Measurements from ENCODE around the gene NUDT14. TPM values are rescaled to one million over a fixed set of nuclear protein-coding genes. Genes with fewer than 3 reads are reported as not detected.

Gene NUDT14
- total RNA-seq, 3 donors from 2014 or later: 5.2 to 7.0 (median 5.7) TPM

DNA sequence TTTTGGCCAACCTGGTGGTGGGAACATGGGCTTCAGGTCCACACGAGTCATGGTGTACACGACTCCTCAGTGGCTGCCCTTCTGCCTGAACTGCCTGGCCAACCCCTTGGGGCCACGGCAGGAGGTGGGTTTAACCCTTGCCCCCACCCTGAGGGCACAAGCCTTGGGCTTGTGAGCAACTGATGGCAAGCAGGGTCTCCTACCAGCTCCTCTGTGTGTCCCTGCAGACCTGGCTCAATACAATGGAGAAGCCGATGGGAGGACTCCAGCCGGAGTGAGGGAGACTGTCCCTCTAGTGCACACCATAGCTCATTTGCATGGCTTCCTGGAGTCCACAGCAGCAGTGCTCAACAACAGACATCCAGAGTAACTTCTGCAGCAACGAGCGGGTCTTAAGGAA is 40.5 kb downstream of the NUDT14 start:
- ATAC-seq (no peak), DNase-seq (no peak)
- Mint-ChIP-seq H3K4me3 (no peak overlapping the region), H3K9me3 (peaks cover 4% of the 10 kb centered on the region), H3K4me1 (ENCODE audit: low read depth) (no peaks in the 10 kb centered on the region), H3K36me3 (ENCODE audit: insufficient read depth) (no peaks in the 10 kb centered on the region), H3K27me3 (ENCODE audit: low read depth) (no peaks in the 10 kb centered on the region)

DNA sequence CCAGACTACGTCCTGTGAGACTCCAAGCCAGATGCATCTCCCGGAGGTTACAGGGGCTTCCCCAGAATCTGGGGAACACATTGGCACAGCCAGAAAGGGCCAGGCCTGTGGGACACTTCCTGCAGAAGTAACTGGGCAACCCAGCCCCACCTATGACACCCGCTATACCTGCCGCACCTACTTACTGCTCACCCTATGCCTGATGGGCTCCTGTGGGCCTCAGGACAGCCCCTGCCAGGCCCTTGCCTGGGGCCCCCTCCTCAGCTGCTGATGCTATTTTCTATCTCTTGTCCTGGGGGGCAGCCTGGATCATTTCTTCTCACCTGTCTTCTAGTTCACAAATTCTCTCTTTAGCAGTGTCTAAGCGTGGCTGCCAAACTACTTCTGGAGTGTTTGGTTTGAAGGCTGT is 41.3 kb downstream of the NUDT14 start:
- H3K4me3 Mint-ChIP-seq: no peak overlapping the region
- H3K27me3 Mint-ChIP-seq (ENCODE audit: low read depth): peaks cover 1% of the 10 kb centered on the region
- ATAC-seq (no peak), DNase-seq (no peak)
- H3K36me3 Mint-ChIP-seq (ENCODE audit: insufficient read depth): no peaks in the 10 kb centered on the region
- peaks cover 4% of the 10 kb centered on the region for H3K9me3 Mint-ChIP-seq
- no peaks in the 10 kb centered on the region for H3K4me1 Mint-ChIP-seq (ENCODE audit: low read depth)

DNA sequence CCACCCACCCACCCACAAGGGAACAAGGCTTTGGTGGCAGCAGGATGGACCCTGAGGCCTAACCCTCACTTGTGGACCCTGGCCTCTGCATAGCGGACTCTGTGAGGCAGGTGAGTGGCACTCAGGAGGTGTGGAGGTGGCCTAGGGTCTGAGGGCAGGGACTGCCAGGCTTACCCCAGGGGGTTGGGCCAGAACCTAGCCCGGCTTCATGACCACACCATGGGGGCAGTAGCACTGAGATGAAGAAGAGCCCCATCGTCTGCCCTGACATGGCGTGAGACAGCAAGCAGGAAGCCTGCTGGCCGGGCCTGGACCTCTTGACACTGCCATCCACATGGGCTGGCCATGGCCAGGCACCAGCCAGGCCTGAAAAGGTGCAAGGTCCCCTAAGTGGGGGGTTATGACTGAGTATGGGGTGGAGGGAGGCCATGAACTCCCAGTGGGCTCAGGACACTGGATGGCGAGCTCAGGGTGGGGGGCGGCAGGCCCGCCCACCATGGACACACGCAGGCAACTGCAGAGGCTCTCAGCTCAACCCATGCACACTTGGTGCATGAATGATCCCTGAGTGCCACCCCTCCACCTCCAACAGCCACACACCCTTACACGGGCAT is 41.8 kb downstream of the NUDT14 start:
- Mint-ChIP-seq H3K9me3 (peaks cover 4% of the 10 kb centered on the region), H3K36me3 (ENCODE audit: insufficient read depth) (no peaks in the 10 kb centered on the region), H3K4me1 (ENCODE audit: low read depth) (no peaks in the 10 kb centered on the region), H3K27me3 (ENCODE audit: low read depth) (peaks cover 4% of the 10 kb centered on the region), H3K4me3 (no peak overlapping the region)
- DNase-seq (no peak), ATAC-seq (no peak)

GRCh38 chr14:105138551-105139111 is 42.5 kb downstream of the NUDT14 start:
- DNase-seq: no peak
- H3K36me3 Mint-ChIP-seq (ENCODE audit: insufficient read depth): no peaks in the 10 kb centered on the region
- ATAC-seq: no peak
- H3K4me1 Mint-ChIP-seq (ENCODE audit: low read depth): no peaks in the 10 kb centered on the region
- H3K4me3 Mint-ChIP-seq: no peak overlapping the region
- peaks cover 4% of the 10 kb centered on the region for H3K9me3 Mint-ChIP-seq
- peaks cover 4% of the 10 kb centered on the region for H3K27me3 Mint-ChIP-seq (ENCODE audit: low read depth)

- no peak for ATAC-seq
- DNase-seq: no peak
- H3K27me3 Mint-ChIP-seq (ENCODE audit: low read depth): peaks cover 7% of the 10 kb centered on the region
- no peaks in the 10 kb centered on the region for H3K36me3 Mint-ChIP-seq (ENCODE audit: insufficient read depth)
- no peaks in the 10 kb centered on the region for H3K4me1 Mint-ChIP-seq (ENCODE audit: low read depth)
- H3K4me3 Mint-ChIP-seq: no peak overlapping the region
- peaks cover 8% of the 10 kb centered on the region for H3K9me3 Mint-ChIP-seq
These were observed 43.0 kb downstream of the NUDT14 start for GRCh38 chr14:105138021-105138541.

DNA sequence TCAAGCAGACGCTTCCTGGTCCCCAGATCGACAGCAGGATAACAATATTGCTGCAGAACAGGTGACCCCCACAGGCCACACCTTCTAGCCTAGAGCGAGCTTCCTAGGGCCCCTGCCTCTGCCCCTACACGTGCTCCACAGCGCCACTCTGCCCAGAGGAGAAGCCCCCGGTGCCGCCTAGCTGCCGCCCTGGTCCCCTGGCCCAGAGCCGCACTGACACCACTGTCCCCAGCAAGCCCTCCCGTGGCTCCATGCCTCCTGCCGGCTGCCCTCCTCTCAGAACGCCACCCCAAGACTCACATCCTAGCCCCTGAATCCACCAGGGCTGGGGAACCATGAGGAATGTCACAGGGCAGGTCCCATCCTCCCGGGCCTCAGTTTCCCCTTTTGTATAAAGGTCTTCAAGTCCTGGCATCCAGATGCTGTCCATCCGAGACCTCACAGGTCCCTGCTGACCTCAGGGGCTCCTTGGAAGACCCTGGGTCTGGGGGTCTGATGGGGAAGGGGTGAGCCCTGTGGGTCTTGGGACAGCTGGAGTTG is 43.6 kb downstream of the NUDT14 start:
- ATAC-seq: no peak
- Mint-ChIP-seq H3K9me3 (peaks cover 13% of the 10 kb centered on the region), H3K4me3 (no peak overlapping the region), H3K27me3 (ENCODE audit: low read depth) (peaks cover 10% of the 10 kb centered on the region), H3K4me1 (ENCODE audit: low read depth) (no peaks in the 10 kb centered on the region), H3K36me3 (ENCODE audit: insufficient read depth) (no peaks in the 10 kb centered on the region)
- DNase-seq: no peak

GRCh38 chr14:105136401-105137322 is 44.5 kb downstream of the NUDT14 start:
- Mint-ChIP-seq H3K4me3 (no peak overlapping the region), H3K27me3 (ENCODE audit: low read depth) (peaks cover 10% of the 10 kb centered on the region), H3K36me3 (ENCODE audit: insufficient read depth) (no peaks in the 10 kb centered on the region), H3K4me1 (ENCODE audit: low read depth) (no peaks in the 10 kb centered on the region), H3K9me3 (peaks cover 13% of the 10 kb centered on the region)
- DNase-seq (peak; percentile 3), ATAC-seq (no peak)

GRCh38 chr14:105135700-105136395 is 45.3 kb downstream of the NUDT14 start:
- peaks cover 13% of the 10 kb centered on the region for H3K9me3 Mint-ChIP-seq
- no peak overlapping the region for H3K4me3 Mint-ChIP-seq
- DNase-seq (no peak), ATAC-seq (no peak)
- H3K27me3 Mint-ChIP-seq (ENCODE audit: low read depth): peaks cover 10% of the 10 kb centered on the region
- H3K36me3 Mint-ChIP-seq (ENCODE audit: insufficient read depth): no peaks in the 10 kb centered on the region
- H3K4me1 Mint-ChIP-seq (ENCODE audit: low read depth): no peaks in the 10 kb centered on the region

DNA sequence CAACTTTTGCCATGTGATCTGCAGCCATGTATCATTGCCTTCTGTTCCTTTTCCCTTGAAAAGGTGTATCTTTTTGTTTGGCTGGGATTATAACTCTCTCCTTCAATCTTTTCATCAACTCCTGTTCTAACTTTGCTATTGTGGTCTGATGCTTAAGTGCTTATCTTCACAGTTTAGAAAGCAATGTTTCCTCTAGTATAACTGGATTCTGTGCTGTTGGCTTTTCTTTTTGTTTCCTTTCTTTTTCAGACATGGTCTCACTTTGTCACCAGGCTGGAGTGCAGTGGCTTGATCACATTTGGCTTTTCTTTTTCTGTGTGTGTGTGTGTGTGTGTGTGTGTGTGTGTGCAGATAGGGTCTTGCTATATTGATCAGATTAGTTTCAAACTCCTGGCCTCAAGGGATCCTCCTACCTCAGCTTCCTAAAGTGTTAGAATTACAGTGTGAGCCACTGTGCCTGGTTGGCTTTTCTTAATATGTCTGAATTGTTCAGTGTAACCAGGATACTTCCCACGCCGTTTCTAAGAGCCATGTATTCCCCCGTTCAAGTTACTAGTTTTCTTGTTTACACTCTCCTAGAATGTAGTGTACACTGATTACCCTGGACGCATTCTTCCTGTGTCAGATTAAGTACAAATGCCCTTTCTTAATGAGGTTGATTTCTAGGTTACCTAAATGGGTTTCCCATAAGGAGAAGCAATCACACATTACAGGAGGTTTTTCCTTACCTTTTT is 48.0 kb downstream of the NUDT14 start:
- peaks cover 14% of the 10 kb centered on the region for H3K27me3 Mint-ChIP-seq (ENCODE audit: low read depth)
- H3K9me3 Mint-ChIP-seq: peaks cover 9% of the 10 kb centered on the region
- DNase-seq (no peak), ATAC-seq (no peak)
- no peaks in the 10 kb centered on the region for H3K36me3 Mint-ChIP-seq (ENCODE audit: insufficient read depth)
- H3K4me1 Mint-ChIP-seq (ENCODE audit: low read depth): no peaks in the 10 kb centered on the region
- H3K4me3 Mint-ChIP-seq: no peak overlapping the region

DNA sequence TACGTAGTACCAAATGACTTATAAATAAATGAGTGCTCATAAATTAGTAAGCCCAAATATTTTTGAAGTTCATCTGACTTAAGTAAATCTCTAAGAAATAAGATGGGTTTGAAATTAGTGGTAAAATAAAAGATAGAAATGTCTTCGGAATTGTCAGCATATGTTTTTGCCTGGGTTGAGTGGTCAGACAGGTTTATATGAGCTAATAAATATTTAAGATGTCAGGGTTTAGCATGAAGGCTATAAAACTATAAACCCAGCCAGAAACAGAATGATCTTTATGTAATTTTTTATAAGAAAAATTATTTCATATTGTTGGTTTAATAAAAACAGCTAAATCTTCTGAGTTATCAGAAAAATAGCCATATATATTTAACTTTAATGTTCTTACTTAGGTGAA is 49.9 kb downstream of the NUDT14 start:
- Mint-ChIP-seq H3K4me1 (ENCODE audit: low read depth) (no peaks in the 10 kb centered on the region), H3K27me3 (ENCODE audit: low read depth) (peaks cover 23% of the 10 kb centered on the region), H3K9me3 (peaks cover 9% of the 10 kb centered on the region), H3K4me3 (no peak overlapping the region), H3K36me3 (ENCODE audit: insufficient read depth) (no peaks in the 10 kb centered on the region)
- no peak for DNase-seq
- ATAC-seq: no peak

GRCh38 chr14:105128059-105128458 is 53.1 kb downstream of the NUDT14 start:
- Mint-ChIP-seq H3K36me3 (ENCODE audit: insufficient read depth) (no peaks in the 10 kb centered on the region), H3K27me3 (ENCODE audit: low read depth) (peaks cover 16% of the 10 kb centered on the region)
- no peak for DNase-seq

GRCh38 chr14:105126981-105127329 is 54.2 kb downstream of the NUDT14 start:
- DNase-seq: no peak
- peaks cover 13% of the 10 kb centered on the region for H3K27me3 Mint-ChIP-seq (ENCODE audit: low read depth)
- no peak for ATAC-seq
- peaks cover 4% of the 10 kb centered on the region for H3K9me3 Mint-ChIP-seq
- H3K4me1 Mint-ChIP-seq (ENCODE audit: low read depth): peaks cover 4% of the 10 kb centered on the region
- no peaks in the 10 kb centered on the region for H3K36me3 Mint-ChIP-seq (ENCODE audit: insufficient read depth)
- no peak overlapping the region for H3K4me3 Mint-ChIP-seq

More at GRCh38 chr14:105128059-105128458, 53.1 kb downstream of the NUDT14 start:
- Mint-ChIP-seq H3K9me3 (peaks cover 4% of the 10 kb centered on the region), H3K4me1 (ENCODE audit: low read depth) (peaks cover 4% of the 10 kb centered on the region), H3K4me3 (no peak overlapping the region)
- ATAC-seq: no peak

- H3K4me1 Mint-ChIP-seq (ENCODE audit: low read depth): peaks cover 4% of the 10 kb centered on the region
- H3K27me3 Mint-ChIP-seq (ENCODE audit: low read depth): peaks cover 13% of the 10 kb centered on the region
- no peak for DNase-seq
- H3K9me3 Mint-ChIP-seq: peaks cover 8% of the 10 kb centered on the region
- no peaks in the 10 kb centered on the region for H3K36me3 Mint-ChIP-seq (ENCODE audit: insufficient read depth)
- no peak overlapping the region for H3K4me3 Mint-ChIP-seq
- ATAC-seq: no peak
These were observed 54.8 kb downstream of the NUDT14 start for GRCh38 chr14:105126126-105126980.

Measured in activated T-cell treated with anti-CD3 and anti-CD28 coated beads, Interleukin-2, amount 50 U/mL, for 4 hours (primary cell).